Stimulated activated CD8-positive, alpha-beta memory T cell treated with anti-CD3 and anti-CD28 coated beads, Interleukin-4, amount 100 ng/mL, for 24 hours (primary cell): ENCODE results near the gene SLC22A13.
"Not testable (repeated sequence)": the region's sequence is repeated elsewhere in the genome, so short reads cannot be mapped to it uniquely, and the experiment has no call there.

Source experiments
- DNase-seq: peaks from one replicate; pipeline ENCODE4 v3.0.0-alpha.2; 2020; ENCODE audit warnings: low read depth

Gene SLC22A13

DNA sequence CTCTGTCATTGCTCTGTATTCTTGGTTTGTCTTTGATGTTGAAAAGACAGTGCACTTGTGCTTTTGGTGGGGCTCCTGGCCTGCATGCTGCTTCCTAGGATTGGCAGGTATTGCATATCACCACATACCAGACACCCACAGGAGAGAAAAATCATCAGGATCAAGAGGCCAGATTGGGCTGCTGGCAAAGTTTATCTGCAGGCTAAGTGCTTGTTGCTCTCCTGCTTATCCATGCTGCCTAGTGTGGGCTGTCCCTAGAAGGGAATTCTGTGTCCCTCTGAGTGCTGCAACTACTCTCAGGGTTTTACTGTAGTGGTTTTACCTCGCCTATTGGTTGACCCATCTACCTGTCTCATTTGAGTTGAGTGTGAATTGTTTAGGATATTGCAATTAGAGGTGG lies 833 bp upstream of the SLC22A13 start:
- DNase-seq, result no peak

DNA sequence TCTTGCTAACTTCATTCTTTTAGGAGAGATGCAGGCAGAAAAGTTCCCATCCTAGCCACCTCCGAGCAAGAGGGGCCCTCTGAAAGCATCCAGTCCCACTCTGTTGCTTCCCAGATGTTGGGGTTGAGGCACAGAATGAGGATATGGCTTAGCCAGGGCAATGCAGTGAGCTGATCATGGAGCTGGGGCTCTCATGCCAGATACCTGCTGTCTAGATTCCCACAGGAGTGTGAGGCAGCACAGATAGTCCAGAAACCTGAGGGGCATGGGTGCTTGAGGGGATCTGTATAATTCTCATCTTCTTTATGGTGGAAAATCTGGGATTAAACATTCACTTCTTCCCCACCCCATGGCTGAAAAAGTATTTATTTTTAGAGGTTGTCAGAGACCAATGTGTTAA lies 1.2 kb downstream of the SLC22A13 start:
- no peak for DNase-seq

DNA sequence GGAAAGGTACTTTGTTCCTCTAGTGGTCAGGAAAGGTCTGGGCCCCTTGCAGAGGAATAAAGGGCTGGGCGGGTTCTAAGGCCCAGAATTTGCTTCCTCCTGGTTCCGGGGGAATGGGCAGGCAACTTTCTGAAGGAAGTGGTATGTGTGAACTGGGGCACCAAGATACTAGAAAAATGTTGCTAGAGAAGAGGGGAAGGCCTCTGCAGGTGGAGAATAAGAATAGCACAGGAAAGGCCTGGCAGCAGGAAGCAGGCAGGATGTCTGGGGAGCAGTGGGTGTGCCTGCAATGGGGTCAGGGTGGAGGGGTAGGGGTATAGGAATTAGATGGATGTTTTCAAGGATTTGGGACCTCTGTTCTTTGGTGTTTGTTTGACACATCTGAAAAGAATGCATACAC lies 2.0 kb downstream of the SLC22A13 start:
- no peak for DNase-seq

DNA sequence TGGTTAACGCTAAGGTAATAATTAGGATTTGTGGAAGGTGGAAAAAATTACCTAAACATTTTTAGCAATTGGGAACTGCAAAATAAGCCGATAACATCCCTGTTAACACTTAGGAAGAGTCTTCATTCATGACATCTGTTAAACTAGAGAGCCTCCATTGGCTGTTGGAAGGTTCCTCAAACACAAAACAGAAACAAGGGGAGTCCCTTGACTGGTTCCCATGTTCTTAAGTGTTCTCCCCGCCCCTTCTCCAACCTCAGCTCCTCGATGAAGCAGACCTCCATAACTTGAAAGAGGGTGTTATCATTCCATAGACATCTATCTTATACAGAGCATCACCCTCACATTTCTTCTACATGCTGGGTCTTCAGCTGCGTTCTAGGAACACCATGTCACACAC lies 2.5 kb downstream of the SLC22A13 start:
- DNase-seq, result no peak

DNA sequence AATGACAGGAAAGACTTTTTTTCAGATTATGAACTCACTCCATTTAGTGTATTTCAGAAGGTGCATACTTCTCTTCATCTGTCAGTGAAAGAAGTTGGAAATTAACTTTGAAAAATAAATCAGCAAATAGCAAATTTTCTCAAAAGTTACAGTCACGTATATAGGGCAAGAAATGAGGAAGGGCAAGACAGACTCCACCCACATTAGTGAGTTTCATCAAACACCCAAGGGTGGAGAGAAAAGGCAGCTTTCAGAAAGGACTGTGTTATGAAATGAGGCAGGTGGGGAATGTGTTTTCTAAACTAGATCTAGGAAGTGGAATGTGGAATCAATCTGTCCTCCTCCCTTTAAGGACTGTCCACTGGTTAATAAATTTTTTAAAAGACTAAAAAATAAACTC lies 2.9 kb downstream of the SLC22A13 start:
- DNase-seq, result no peak

DNA sequence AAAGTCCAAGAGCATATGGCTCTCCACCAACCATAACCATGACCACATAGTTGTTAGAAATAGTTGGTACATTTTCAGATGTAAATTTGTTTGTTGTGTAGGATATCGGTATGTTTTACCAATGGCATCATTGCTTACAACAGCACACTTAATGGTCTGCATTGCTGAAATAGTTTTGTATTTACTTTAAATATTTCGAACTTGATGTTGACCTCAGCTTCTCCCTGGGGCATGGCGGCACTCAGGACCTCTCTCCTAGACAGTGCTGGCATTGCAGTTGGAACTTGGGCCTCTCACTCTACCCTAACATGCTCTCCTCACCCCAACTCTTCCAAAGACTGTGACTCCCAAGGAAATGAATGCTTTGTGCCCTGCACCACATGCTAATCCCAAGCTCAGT lies 5.0 kb downstream of the SLC22A13 start:
- no peak for DNase-seq

DNA sequence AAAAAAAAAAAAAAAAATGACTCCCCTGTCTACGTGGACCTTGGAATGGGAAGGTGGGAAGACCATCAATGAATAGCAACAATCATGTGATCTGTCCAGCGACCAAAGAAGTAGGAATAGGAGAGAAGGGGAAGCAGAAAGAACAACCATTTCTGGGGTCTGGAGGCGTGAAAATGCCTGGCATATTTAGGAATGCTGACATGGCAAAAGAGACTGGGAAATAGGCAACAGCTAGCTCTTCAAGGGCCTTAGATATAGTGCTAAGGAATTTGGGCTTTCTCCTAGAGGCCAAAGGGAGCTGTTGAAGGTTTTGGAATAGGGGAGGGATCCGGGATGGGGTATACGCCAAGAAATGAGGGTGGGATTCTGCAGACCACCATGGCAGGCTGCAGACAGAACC lies 5.9 kb downstream of the SLC22A13 start:
- no peak for DNase-seq

DNA sequence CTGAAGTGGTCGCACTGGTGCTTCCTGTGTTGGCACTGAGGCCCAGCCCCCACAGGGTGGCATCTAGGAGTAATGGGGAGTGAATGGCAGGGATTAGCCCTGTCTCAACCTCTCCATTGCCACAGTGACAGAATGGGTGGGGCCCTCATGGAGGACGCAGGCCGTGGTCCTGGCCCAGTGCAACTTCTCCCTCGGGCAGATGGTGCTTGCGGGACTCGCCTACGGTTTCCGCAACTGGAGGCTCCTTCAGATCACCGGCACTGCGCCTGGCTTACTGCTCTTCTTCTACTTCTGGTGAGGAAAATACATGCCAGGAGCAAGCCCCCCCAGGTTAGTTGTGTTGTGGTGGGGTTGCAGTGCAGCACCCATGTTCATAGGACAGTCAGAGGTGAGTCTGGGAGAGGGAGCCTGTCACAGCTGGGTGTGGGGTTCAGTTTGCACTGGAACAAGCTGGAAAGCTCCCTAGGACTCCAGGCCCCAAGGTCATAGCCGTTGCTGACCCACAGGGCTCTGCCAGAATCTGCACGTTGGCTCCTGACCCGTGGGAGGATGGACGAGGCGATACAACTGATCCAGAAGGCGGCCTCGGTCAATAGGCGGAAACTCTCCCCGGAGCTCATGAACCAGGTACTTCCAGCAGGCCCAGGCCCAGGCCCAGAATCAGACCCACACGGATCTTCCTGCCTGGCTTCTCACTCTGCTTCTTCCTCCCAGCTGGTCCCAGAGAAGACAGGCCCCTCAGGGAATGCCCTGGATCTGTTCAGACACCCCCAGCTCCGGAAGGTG lies 9.4 kb downstream of the SLC22A13 start:
- no peak for DNase-seq

DNA sequence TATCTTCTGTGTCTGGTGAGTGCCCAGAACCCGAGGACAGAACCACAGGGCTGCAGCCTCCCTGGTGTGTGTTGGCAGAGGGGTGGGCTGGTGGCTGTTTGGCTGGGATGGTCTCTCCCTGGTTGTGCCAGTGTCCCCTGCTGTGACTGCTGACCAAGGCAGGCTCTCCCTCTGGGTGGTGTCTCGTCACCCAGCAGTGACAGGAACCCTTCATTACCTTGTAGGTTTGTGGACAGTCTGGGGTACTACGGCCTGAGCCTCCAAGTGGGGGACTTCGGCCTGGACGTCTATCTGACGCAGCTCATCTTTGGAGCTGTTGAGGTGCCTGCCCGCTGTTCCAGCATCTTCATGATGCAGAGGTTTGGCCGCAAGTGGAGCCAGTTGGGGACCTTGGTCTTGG lies 10.0 kb downstream of the SLC22A13 start:
- DNase-seq, result no peak

DNA sequence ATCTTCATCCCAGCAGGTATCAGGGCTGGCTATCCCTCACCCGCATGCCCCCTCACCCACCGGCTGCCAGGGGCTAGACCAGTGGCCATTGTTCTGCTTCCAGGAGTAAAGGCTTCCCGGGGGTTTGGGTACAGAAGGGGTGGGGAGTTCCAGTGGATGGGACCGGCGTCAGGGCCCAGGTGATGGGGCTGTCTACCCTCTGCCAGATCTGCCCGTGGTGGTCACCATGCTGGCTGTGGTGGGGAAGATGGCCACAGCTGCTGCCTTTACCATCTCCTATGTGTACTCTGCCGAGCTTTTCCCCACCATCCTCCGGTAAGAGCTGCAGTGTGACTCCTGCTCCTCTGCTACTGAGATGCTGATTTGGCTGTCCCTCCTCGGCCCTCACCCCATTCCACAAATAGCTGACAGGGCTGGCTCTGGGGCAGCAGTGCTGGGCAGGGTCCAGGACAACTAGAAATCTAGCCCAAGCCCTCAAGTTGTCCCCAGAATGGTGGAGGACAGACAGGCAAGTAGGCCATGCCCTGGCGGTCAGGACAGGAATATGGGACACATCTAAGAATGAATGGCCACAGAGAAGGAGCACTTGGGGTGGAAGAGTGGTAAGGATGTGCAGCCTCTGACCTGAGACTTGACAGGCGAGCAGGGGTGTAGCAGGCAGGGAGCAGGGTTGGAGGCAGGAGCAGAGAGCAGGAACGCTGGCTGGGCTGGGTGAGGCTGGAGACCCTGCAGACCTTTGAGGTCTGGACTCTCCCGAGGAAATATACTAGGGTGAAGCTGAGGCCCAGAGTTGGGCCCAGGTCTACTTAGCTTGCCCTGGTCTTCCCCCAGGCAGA lies 10.7 kb downstream of the SLC22A13 start:
- no peak for DNase-seq

DNA sequence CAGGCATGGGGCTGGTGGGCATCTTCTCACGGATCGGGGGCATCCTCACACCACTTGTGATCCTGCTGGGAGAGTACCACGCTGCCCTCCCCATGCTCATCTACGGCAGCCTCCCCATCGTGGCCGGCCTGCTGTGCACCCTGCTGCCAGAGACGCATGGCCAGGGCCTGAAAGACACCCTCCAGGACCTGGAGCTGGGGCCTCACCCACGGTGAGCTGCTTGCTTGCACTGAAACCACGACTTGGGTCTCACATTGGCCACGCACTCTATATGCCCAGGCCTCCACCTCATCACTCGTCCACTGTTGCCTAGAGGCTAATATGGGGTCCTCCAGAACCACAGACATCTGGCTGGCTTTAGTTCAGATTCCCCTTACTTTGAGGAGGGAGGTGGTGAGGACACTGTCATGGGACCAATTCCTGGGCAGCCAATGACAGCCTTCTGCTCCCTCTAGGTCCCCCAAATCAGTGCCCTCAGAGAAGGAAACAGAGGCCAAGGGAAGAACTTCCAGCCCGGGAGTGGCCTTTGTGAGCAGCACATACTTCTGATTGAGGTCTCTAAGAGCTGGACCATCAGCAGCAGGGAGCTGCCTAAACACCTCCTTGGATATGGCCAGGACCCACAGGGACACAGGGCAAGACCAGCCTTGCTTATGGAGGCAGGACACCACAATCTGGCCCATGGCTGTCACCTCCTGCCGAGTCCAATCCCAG lies 11.5 kb downstream of the SLC22A13 start:
- no peak for DNase-seq

DNA sequence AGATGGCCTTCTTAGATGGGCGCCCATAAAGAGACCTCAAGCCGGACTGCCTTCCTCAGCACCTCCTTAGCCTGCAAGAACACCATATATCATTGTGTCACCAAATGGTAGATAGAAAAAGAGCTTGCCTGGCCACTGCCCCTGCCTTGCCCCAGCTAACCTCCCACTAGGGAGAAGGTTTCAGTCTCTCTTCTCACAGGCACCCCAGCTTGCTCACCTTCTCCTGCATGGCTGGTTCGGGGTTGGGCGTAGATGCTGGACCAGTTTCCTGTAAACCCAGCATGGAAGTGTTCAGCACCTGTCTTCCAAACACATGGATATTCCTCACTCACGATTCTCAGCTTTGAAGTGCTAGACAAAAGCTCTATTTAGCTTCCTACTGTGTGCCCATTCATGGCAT lies 13.2 kb downstream of the SLC22A13 start:
- no peak for DNase-seq

DNA sequence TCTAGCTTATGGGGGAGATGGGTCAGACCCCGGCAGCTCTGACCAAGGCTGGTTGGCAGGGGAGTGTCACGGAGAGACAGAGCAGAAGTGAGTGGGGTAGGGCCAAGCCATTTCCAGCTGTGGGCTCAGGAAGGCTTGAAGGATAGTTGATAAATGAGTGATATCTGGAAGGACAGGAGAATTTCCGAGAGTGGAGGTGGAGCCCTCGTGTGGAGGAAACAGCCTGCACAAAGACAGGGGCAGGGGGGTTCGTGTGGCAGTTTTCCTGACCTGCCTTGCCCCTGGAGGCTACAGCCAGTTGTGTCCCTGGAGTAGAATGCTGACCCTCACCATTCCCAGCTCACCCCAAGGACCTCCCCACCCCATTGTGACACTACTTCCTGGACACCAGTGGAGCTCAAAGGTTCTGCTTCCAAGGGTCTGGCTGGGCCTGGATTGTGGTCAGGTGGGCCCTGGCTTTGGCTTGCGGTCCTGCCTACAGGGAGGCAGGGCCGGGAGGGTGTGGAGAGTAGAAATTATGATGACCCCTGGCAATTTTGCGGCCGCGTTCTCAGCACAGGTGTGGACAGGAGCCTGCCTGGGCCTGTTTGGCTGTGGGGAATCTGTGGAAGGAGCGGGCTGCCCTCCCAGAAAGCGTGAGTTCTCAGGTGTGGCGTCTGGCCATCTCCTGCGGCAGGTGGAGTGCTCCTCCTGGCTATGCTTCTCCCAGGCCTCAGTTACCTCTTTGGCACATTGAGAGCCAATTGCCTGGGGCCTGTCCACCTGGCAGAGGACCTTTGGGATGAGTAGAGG lies 16.5 kb downstream of the SLC22A13 start, which contains the start of gene SLC22A14:
Gene SLC22A14, plus strand, starts transcription at position 400 of the 792 bp plus-strand sequence. CDS start 23,733 bp downstream, outside the sequence.
- DNase-seq, result no peak

DNA sequence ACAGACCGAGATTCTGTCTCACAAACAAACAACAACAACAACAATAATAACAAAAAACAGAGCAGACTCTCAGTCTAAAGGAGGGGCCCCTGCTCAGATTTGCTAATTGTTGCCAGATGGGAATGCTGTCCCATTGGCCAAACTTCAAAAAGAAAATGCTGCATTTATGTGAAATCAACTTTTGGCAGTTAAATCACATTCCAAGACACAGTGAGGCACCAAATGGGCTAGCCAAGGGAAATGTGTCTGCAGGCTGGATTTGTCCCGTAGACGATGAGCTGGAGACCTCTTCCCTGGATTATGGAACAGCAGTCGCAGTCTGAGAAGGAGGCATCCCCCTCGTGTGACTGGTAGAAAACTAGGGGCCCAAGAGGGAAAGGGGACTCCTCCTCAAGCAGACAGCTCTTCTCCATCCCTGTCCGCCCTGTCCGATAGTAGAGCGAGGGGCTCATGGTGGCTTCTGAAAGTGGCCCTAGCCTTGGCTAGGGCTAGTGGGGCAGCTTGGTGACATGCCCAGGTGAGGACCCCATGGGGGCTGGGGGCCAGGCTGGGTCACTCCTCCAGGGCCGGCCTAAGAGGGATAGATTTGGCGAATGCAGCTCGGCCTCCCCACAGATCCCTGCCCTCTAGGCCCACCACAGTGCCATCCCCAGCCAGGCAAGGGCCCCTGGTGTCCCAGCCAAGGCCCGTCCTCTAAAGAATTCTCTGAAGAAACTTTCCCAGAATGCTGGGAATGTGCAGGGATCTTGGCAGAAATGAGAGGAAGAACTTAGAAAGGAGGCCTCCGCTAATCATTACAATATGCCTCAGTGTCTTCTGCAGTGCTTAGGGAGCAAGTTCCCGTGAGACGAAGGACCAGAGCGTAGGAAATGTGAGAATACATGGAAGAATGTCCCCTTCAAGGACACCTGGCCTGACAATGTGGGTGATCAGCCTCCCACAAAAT lies 18.5 kb downstream of the SLC22A13 start:
- no peak for DNase-seq

DNA sequence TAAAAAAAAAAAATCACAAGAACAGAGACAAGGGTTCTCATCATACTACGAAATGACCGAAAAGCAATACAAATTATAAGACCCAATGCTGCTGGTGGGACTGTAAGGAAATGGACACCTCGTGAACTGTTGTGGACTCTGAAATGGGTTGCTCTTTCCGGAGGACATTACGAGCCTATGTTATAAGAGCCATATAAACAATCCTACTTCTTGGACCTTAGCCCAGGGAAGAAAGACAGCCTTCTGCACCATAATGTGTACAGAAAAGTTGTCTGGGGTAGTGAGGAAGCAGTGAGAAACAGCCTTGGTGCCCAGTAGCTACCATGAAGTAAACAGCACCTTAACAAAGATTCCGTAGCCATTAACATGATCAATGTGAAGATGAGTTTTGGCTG lies 19.1 kb downstream of the SLC22A13 start:
- DNase-seq, result no peak

DNA sequence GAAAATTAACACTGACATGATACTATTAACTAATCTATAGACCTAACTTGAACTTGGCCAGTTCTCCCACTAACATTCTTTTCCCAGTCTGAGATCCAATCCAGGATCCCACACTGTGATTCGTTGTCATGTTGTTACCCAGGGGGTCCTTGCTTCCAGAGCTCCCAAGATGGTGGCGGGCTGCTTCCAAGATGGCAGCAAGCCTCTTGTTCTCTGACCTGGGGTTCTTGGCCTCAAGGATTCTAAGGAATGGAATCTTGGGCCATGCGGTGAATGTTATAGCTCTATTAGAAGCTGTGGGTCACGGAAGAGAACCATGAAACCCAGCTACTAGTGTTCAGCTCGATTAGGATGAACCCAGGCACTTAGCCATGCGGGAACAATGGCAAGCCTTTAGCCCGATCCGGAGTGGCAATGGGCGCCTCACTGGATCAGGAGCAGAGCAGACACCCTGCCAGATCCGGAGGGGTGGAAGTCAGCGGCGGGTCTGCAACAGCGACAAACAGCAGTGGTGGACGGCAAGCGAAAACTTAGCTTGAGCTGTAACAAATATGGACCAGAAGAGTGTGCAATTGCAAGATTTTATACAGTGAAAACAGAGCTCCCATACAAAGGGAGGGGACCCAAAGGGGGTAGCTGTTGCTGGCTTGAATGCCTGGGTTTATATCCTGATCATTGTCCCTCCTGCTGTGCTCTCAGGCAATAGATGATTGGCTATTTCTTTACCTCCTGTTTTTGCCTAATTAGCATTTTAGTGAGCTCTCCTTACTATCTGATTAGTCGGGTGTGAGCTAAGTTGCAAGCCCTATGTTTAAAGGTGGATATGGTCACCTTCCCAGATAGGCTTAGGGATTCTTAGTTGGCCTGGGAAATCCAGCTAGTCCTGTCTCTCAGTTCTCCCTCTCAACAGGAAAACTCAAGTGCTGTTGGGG lies 23.9 kb downstream of the SLC22A13 start:
- DNase-seq, result not testable (repeated sequence)

DNA sequence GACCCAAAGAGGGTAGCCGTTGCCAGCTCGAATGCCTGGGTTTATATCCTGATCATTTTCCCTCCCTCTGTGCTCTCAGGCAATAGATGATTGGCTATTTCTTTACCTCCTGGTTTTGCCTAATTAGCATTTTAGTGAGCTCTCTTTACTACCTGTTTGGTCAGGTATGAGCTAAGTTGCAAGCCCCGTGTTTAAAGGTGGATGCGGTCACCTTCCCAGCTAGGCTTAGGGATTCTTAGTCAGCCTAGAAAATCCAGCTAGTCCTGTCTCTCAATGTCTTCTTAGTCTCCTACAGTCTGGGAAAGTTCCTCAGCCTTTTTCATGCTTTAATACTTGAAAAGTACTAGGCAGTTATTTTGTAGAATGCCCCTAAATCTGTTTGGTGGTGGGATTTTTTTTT lies 31.4 kb downstream of the SLC22A13 start:
- DNase-seq, result not testable (repeated sequence)

DNA sequence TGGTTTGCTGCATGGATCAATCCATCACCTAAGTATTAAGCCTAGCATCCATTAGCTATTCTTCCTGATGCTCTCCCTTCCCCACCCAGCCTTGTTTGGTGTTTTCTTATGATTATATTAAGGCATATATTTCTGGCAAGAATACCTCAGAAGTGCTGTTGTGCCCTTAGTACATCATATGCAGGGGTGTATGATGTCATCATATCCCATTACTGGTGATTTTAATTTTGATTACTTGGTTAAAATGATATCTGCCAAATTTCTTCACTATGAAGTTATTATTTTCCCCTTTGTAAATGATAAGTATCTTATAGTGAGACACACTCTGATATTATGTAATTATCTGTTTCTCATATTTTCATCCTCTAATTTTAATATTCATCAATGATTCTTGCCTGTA lies 31.9 kb downstream of the SLC22A13 start:
- no peak for DNase-seq

DNA sequence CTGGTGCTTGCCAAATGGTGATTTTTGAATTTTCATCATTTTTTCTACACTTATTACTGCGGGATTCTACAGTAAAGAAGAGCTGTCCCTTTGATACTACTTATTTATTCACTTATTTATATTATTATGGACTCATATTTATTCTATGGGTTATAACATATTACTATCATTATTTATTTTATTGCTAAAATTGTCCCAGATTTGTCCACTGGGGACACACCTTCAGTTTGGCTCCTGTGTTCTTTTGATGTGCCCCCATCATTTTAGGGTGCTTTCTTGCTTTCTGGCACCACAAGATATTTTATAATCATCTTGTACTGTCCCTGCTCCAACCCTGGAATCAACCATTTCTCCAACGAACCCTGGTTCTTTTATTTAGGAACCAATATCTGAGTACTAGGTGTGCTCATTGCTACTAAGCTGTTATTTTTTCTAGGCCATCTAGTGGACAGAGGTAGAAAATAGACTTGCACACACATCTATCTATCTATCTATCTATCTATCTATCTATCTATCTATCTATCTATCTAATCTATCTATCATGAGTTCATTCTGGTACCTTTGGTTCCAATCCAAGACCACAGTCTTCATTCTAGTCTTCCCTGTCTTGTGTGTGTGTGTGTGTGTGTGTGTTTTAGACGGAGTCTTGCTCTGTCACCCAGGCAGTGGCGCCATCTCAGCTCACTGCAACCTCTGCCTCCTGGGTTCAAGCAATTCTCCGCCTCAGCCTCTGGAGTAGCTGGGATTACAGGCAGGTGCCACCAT lies 32.5 kb downstream of the SLC22A13 start:
- no peak for DNase-seq
